Thymus (tissue), 11 donors: ENCODE measurements around the gene IL1R1. TPM values are rescaled to one million over a fixed set of nuclear protein-coding genes. Genes with fewer than 3 reads are reported as not detected.

Source experiments
- DNase-seq, 9 donors: peaks; one replicate each; pipeline ENCODE4 v3.0.0-alpha.2; 2013; ENCODE audit warnings: low spot score in 9 of 9, low read depth in 6 of 9, missing footprints in 1 of 9
- H3K27ac ChIP-seq, 2 donors: one replicate each; pipeline ENCODE4 v1.5.1; 2013; ENCODE audit warnings: control low read depth in 1 of 2, low read depth in 1 of 2, low read length in 1 of 2, mild to moderate bottlenecking in 1 of 2, moderate library complexity in 1 of 2
- H3K27me3 ChIP-seq, 2 donors: one replicate each; pipeline ENCODE4 v1.5.1; 2013; ENCODE audit warnings: low read length in 1 of 2; ENCODE audit not compliant: control insufficient read depth in 2 of 2, insufficient read depth in 1 of 2
- H3K36me3 ChIP-seq, 2 donors: one replicate each; pipeline ENCODE4 v1.5.1; 2013; ENCODE audit warnings: low read length in 1 of 2, mild to moderate bottlenecking in 1 of 2, moderate library complexity in 1 of 2; ENCODE audit not compliant: control insufficient read depth in 2 of 2, insufficient read depth in 2 of 2
- H3K4me1 ChIP-seq, 2 donors: one replicate each; pipeline ENCODE4 v1.5.1; 2013; ENCODE audit warnings: low read length in 2 of 2; ENCODE audit not compliant: control insufficient read depth in 2 of 2, insufficient read depth in 2 of 2
- H3K4me3 ChIP-seq, 2 donors: one replicate each; pipeline ENCODE4 v1.5.1; 2013; ENCODE audit warnings: low read length in 2 of 2, control low read depth in 1 of 2, mild to moderate bottlenecking in 1 of 2
- H3K9me3 ChIP-seq, 2 donors: one replicate each; pipeline ENCODE4 v1.5.1; 2013; ENCODE audit warnings: low read length in 1 of 2, mild to moderate bottlenecking in 1 of 2; ENCODE audit not compliant: control insufficient read depth in 2 of 2, insufficient read depth in 1 of 2
- WGBS: extraction: QIAGEN DNeasy Blood & Tissue Kit; methylation state at CpG from one replicate; pipeline ENCODE4 v1.1.7; 2013; 5-methylcytosine and 5-hydroxymethylcytosine counted together
- polyA plus RNA-seq: library from polyadenylated mRNA; stranded (reverse); fragments of 200-250 nt; gene quantifications from one replicate; pipeline ENCODE4 v1.2.3, GENCODE V29; 2013
- total RNA-seq: library from RNA; stranded (reverse); fragments of 120-200 nt; gene quantifications from one replicate; pipeline ENCODE4 v1.2.4, GENCODE V29; 2013
- donor health status: healthy.

IL1R1 gene
- total and polyA plus RNA-seq, 2 donors, result 5.2 to 82.1 TPM

DNA sequence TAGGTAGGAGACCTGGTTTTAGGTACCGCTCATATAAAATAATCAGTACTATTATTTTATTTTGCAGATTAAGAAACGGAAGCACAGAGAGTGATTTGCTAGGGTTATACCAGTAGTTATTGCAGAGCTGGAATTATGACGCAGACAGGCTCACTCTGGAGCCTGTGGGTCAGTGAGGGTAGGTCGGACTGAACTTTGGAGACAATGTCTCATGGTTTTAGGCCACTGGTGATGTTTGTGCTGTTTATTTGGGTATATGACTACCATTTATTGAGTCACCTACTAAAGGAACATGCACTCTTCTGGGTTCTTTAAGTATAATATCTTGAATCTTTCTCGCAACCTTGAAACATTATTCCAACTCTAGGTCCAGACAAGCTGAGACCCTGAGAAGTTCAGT is 33.5 kb upstream of the IL1R1 start:
- DNase-seq, result no peak
- Histone ChIP-seq H3K27ac (no peak overlapping the region), H3K4me3 (no peak overlapping the region), H3K9me3 (no peaks in the 10 kb centered on the region), H3K4me1 (peaks cover 4 to 6% of the 10 kb centered on the region in 2 donors), H3K36me3 (no peaks in the 10 kb centered on the region), H3K27me3 (no peaks in the 10 kb centered on the region)
- over 99% methylated on average over 5 of the region's 5 CpGs for WGBS

DNA sequence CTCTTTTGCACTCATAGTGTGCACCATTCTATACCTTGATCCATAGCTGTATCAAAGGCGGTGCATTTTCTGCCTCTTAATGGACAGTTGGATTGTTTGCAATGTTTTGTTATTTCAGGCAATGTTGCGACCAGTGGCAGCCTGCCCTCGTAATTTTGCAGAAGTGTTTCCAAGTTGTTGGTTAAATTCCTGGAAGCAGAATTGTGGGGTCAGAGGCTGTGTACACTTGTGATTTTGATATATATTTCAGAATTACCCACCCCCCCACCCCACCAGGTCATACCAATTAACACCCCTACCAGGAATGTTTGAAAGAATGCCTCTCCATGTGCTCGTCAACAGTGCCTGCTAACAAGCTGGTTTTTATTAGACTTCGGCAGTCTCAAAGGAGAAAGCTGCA is 32.4 kb upstream of the IL1R1 start:
- no peaks in the 10 kb centered on the region for H3K27me3 ChIP-seq
- H3K4me1 ChIP-seq, result no peaks in the 10 kb centered on the region
- H3K9me3 ChIP-seq, result no peaks in the 10 kb centered on the region
- no peaks in the 10 kb centered on the region for H3K36me3 ChIP-seq
- no peak overlapping the region for H3K27ac ChIP-seq
- no peak overlapping the region for H3K4me3 ChIP-seq
- WGBS, result 93% methylated on average over 5 of the region's 5 CpGs
- DNase-seq, result no peak

DNA sequence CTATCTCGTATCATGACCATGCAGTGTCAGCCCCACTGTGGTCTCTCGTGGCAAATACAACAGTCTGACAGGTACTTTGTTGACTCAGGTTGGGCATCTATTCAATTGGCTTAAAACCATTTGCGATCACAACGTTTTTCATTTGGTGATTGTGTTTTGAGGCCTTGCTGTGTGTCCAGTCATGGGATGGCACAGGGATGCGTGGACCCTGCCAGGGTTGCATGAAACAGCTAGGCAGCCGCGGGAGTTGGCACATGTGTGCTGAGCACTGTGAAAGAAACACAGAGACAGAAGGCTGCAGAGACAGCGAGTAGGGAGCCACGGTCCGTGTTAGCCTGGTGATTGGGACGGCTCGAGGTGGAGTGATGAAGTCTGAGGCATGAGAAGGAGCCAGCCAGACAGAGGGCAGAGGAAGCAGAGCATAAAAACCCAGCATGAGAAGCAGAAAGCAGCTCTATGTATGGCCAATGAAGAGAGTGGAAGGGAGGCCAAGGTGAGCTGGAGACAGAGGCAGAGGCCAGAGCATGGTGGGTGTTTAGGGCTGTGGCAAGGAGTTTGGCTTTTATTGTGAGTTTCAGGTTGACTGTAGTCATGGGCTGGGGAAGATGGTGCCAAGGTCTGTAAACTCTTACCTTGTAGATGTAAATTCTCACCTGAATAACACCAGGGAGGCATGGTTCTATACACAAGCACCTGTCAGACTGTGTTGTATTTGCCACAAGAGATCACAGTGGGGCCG is 31.8 kb upstream of the IL1R1 start:
- H3K36me3 ChIP-seq, result no peaks in the 10 kb centered on the region
- no peak for DNase-seq
- no peak overlapping the region for H3K27ac ChIP-seq
- no peak overlapping the region for H3K4me3 ChIP-seq
- no peaks in the 10 kb centered on the region for H3K27me3 ChIP-seq
- H3K9me3 ChIP-seq, result no peaks in the 10 kb centered on the region
- 98% methylated on average over 13 of the region's 13 CpGs for WGBS
- H3K4me1 ChIP-seq, result no peaks in the 10 kb centered on the region

DNA sequence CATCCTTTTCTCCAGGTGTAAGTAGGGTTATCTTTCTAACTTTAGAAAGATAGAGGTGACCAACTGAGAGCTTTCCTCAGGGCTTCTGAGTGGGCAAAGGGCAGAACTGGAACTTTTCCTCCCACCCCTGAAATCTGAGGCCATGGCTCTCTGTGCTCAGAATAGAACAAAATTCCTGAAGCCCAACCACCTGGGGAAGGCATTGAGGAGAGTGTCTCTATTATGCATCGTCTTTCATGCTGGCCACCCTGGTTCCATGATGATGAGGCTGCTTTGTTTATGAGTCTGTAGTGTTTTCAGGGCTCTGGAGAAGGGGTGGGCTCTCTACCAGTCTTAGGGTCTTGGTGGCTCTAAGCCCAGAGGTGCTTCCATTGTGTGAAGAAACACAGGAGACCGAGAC is 30.7 kb upstream of the IL1R1 start:
- DNase-seq, result no peak
- no peak overlapping the region for H3K27ac ChIP-seq
- no peaks in the 10 kb centered on the region for H3K4me1 ChIP-seq
- H3K36me3 ChIP-seq, result no peaks in the 10 kb centered on the region
- H3K9me3 ChIP-seq, result no peaks in the 10 kb centered on the region
- no peak overlapping the region for H3K4me3 ChIP-seq
- WGBS, result 95% methylated on average over 2 of the region's 2 CpGs
- no peaks in the 10 kb centered on the region for H3K27me3 ChIP-seq

DNA sequence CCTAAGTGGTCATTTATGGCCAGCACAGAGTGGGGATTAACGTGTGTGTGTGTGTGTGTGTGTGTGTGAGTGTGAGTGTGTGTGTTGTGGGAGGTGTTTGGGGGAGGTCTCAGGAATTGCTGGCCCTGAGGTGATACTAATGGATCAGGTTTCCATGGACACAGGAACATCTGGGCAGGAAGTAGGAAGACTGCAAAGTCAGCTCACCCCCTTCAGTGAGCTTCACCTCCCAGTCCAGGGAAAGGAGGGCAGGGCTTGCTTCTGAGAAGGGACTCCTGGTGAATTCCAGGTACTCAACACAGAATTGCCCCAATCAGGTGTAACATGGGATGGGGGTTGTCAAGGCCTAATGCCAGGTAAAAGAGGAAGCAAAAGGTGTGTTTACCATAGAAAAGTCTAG is 30.3 kb upstream of the IL1R1 start:
- Histone ChIP-seq H3K4me1 (no peaks in the 10 kb centered on the region), H3K27ac (no peak overlapping the region)

DNA sequence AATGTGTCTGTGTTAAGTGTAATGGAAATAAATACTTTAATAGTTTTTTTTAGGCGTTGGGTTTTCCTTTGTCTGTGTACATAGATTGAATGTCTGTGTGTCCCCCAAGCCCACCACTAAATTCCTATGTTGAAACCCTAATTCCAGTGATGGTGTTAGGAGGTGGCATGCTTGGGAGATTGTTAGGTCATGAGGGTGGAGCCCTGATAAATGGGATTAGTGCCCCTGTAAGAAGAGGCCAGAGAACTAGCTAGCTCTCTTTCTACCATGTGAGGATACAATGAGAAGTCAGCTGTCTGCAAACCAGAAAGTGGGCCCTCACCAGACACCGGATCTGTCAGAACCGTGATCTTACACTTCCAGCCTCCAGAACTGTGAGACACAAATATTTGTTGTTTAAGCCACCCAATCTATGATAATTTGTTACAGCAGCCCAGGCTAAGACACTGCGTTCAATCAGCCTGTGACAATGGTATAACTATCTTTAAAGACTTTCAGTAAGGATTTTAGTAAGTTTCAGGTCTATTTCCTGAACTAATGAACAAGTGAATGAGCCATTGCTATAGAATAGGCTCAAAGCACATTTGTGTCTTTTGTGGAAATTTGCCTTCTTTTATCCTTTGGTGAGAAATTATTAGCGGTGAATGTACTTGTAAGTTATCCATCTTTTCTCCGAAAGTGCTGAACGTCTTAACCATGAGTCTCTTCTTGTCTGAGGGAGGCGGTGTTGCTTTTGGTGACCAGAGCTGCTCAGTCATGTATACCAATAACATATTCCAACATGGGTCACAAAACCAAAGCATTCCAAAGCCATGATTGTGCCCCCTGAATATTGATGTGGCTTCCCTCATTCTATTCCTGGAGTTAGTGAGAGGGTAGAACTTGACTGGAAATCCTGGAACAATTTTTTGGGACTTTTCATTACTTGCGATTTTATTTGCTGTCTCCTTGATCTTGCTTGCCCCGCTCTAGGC is 29.6 kb upstream of the IL1R1 start:
- H3K27me3 ChIP-seq, result no peaks in the 10 kb centered on the region
- H3K4me1 ChIP-seq, result no peaks in the 10 kb centered on the region
- no peaks in the 10 kb centered on the region for H3K36me3 ChIP-seq
- no peaks in the 10 kb centered on the region for H3K9me3 ChIP-seq
- H3K4me3 ChIP-seq, result no peak overlapping the region
- 98% methylated on average over 10 of the region's 10 CpGs for WGBS
- no peak for DNase-seq
- H3K27ac ChIP-seq, result no peak overlapping the region

More for the DNA sequence above, 30.3 kb upstream of the IL1R1 start:
- Histone ChIP-seq H3K36me3 (no peaks in the 10 kb centered on the region), H3K9me3 (no peaks in the 10 kb centered on the region), H3K27me3 (no peaks in the 10 kb centered on the region), H3K4me3 (no peak overlapping the region)
- no peak for DNase-seq
- WGBS, result 60% methylated on average over 1 of the region's 1 CpG

DNA sequence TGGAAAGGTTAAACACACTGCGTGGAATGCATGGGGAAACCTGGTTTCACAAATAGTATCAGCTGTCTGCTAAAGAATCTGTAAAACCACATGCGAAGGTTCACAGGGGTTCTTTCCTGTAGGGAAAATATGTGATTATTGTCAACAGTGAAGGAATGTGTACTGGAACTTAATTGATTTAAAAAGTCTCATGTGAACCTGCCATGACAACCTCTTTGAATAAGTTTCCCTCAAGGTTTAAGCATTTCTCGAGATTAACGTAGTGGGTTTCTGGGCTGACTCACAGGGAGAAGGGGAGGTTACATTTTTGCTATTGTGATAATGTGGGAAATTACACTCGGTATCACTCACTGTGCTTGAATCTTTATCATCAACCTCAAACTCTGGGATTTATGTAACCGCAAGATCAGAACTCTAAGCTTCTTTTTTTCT is 28.2 kb upstream of the IL1R1 start:
- WGBS, result 97% methylated on average over 6 of the region's 6 CpGs
- H3K4me1 ChIP-seq, result no peaks in the 10 kb centered on the region
- H3K4me3 ChIP-seq, result no peak overlapping the region
- H3K36me3 ChIP-seq, result no peaks in the 10 kb centered on the region
- no peaks in the 10 kb centered on the region for H3K9me3 ChIP-seq
- H3K27me3 ChIP-seq, result no peaks in the 10 kb centered on the region
- no peak for DNase-seq
- no peak overlapping the region for H3K27ac ChIP-seq

DNA sequence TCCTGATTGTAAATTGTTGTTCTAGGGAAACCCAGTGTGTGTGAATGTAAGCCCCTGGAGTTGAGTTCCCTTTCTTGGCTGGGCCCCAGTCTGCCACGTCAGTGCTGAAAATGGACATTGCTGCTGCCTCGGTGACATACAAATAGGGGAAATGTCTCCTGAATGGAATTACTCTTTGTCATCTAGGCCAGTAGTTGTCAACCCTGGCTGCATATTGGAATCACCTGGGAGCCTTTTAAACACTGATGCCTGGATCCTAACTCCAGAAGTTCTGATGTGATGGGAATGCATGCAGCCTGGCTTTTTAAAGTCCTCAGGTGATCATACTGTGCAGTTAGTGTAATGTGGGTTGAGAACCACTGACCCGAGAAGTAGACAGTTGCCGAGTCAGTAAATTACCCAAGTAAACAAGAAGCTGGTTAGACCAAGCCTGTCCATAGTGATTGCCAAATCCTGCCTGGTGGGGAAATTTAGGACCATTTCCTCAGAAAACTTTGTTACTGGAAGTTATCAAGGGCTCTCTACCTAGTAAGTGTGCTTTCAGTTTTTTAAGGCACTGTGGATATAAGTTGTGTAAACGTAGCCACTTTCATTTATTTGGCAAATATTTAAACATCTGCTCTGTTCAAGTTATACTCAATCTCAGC is 27.6 kb upstream of the IL1R1 start:
- H3K4me1 ChIP-seq, result no peaks in the 10 kb centered on the region

More for the DNA sequence above, 27.6 kb upstream of the IL1R1 start:
- Histone ChIP-seq H3K27ac (no peak overlapping the region), H3K36me3 (no peaks in the 10 kb centered on the region), H3K9me3 (no peaks in the 10 kb centered on the region), H3K27me3 (no peaks in the 10 kb centered on the region), H3K4me3 (no peak overlapping the region)
- WGBS, result 92% methylated on average over 5 of the region's 5 CpGs
- DNase-seq, result no peak
